OCI-LY3 (cell line): ENCODE data around the gene AUTS2.

Source experiments
- H2AFZ ChIP-seq: fragments of 200-600, 300-600 bp; shearing (Covaris generic); 2 replicates; pipeline ENCODE4 v1.6.0; 2014; ENCODE audit warnings: antibody characterized with exemption, low read depth, low read length
- H3K27ac ChIP-seq: fragments of 200-600, 300-600 bp; sonication (generic); 2 replicates; pipeline ENCODE4 v1.5.1; 2014; ENCODE audit warnings: mild to moderate bottlenecking, low read length, moderate library complexity, mixed read lengths
- H3K27me3 ChIP-seq: fragments of 200-600, 300-600 bp; sonication (generic); 2 replicates; pipeline ENCODE4 v1.6.1; 2014; ENCODE audit warnings: low read depth, low read length, mixed read lengths
- H3K36me3 ChIP-seq: fragments of 200-600, 300-600 bp; sonication (generic); replicated peaks from 2 replicates; pipeline ENCODE3; 2014; ENCODE audit warnings: low read depth, low read length, mixed read lengths
- H3K4me1 ChIP-seq: fragments of 300-600, 200-600 bp; sonication (generic); 2 replicates; pipeline ENCODE4 v1.6.1; 2014; ENCODE audit warnings: low read length, mixed read lengths
- H3K4me2 ChIP-seq: fragments of 200-600, 300-600 bp; sonication (generic); 2 replicates; pipeline ENCODE4 v1.6.1; 2014; ENCODE audit warnings: low read length, mixed read lengths
- H3K4me3 ChIP-seq: fragments of 300-600, 200-600 bp; sonication (generic); 2 replicates; pipeline ENCODE4 v1.5.1; 2014; ENCODE audit warnings: antibody characterized with exemption, mild to moderate bottlenecking, low read length, moderate library complexity
- H3K79me2 ChIP-seq: fragments of 300-600, 200-600 bp; shearing (Covaris generic); 2 replicates; pipeline ENCODE4 v1.6.1; 2014; ENCODE audit warnings: mild to moderate bottlenecking, low read length, mixed read lengths
- H3K9ac ChIP-seq: fragments of 300-600, 200-600 bp; shearing (Covaris generic); 2 replicates; pipeline ENCODE4 v1.6.0; 2014; ENCODE audit warnings: mild to moderate bottlenecking, low read length, moderate library complexity
- H3K9me3 ChIP-seq: fragments of 200-600, 300-600 bp; shearing (Covaris generic); 2 replicates; pipeline ENCODE4 v1.6.1; 2014; ENCODE audit warnings: low read length, mixed read lengths; ENCODE audit not compliant: insufficient read depth
- H4K20me1 ChIP-seq: fragments of 200-600, 300-600 bp; sonication (generic); 2 replicates; pipeline ENCODE4 v1.6.1; 2016; ENCODE audit warnings: low read length, mixed read lengths; ENCODE audit not compliant: insufficient read depth
- CTCF ChIP-seq: fragments of 200-600, 300-600 bp; sonication (generic); IDR thresholded peaks from 2 replicates; pipeline ENCODE4 v1.5.1; 2014; ENCODE audit warnings: antibody characterized with exemption, low read length, low read depth
- EZH2phosphoT487 ChIP-seq: fragments of 200-600 bp; shearing (Covaris generic); IDR thresholded peaks from 2 replicates; pipeline ENCODE4 v1.6.1; 2018; ENCODE audit warnings: antibody characterized with exemption, mixed run types, low read depth

The AUTS2 gene

DNA sequence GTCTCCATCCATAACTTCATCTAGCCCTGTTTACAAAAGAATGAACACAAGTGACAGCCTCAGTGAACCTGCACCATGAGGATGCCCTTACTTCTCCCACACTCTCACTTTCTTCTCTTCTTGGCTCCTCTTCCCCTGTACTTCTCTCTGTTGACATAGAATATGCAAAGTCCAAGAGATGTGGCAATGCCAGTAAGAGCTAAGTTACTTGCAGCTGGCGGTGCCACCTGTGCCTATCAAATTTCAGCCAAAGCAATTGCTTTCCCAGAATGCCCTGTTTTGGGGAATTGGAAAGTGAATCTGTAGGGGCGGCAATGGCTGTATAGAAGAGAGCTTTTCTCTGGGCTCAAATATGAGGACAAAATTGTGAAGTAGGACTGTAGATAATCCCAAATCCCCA, 557.8 kb downstream of the AUTS2 start:
- H2AFZ ChIP-seq = no peak overlapping the region
- H4K20me1 ChIP-seq = no peaks in the 10 kb centered on the region
- H3K79me2 ChIP-seq = no peaks in the 10 kb centered on the region
- TF ChIP-seq EZH2phosphoT487 = no peak
- TF ChIP-seq CTCF = no peak
- H3K4me2 ChIP-seq = no peak overlapping the region
- no peak overlapping the region for H3K27ac ChIP-seq
- H3K27me3 ChIP-seq = no peaks in the 10 kb centered on the region
- no peak overlapping the region for H3K4me3 ChIP-seq
- H3K36me3 ChIP-seq = no peaks in the 10 kb centered on the region
- no peaks in the 10 kb centered on the region for H3K9me3 ChIP-seq
- H3K4me1 ChIP-seq = no peaks in the 10 kb centered on the region
- no peak overlapping the region for H3K9ac ChIP-seq

DNA sequence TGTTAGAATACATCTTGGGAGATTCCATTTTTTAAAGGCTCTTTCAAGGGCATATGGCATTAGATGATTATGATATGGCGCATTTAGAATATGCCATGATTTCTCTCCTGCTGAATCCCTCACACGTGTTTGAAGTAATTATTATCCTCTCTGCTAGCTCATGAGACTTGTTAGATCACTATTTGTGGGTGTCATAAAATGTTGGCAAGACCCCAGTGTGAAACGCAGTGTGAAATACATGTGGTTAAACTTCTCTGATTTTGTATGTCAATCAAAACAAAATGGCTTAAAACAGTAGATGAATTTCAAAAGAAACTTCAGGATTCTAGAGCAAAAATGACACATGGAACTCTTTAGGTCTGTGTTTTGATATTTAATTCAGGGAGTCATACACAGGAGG, 560.8 kb downstream of the AUTS2 start:
- Histone ChIP-seq H3K9me3 (no peaks in the 10 kb centered on the region), H3K27me3 (no peaks in the 10 kb centered on the region), H3K79me2 (no peaks in the 10 kb centered on the region), H2AFZ (no peak overlapping the region), H3K27ac (no peak overlapping the region), H3K9ac (no peak overlapping the region), H4K20me1 (no peaks in the 10 kb centered on the region), H3K4me1 (no peaks in the 10 kb centered on the region), H3K4me2 (no peak overlapping the region), H3K36me3 (no peaks in the 10 kb centered on the region), H3K4me3 (no peak overlapping the region)
- TF ChIP-seq CTCF = no peak
- TF ChIP-seq EZH2phosphoT487 = no peak

GRCh38 chr7:70165477-70166170, 567.3 kb downstream of the AUTS2 start:
- H3K9ac ChIP-seq = no peak overlapping the region
- H3K4me3 ChIP-seq = no peak overlapping the region
- H3K36me3 ChIP-seq = no peaks in the 10 kb centered on the region
- no peaks in the 10 kb centered on the region for H3K79me2 ChIP-seq
- no peak overlapping the region for H3K4me2 ChIP-seq
- no peaks in the 10 kb centered on the region for H3K4me1 ChIP-seq
- H3K27ac ChIP-seq = no peak overlapping the region
- TF ChIP-seq CTCF = no peak
- TF ChIP-seq EZH2phosphoT487 = no peak
- no peaks in the 10 kb centered on the region for H4K20me1 ChIP-seq
- H3K27me3 ChIP-seq = no peaks in the 10 kb centered on the region
- H3K9me3 ChIP-seq = no peaks in the 10 kb centered on the region
- no peak overlapping the region for H2AFZ ChIP-seq

GRCh38 chr7:70171369-70171920, 573.2 kb downstream of the AUTS2 start:
- H3K27me3 ChIP-seq = no peaks in the 10 kb centered on the region
- H3K27ac ChIP-seq = no peak overlapping the region
- H3K9me3 ChIP-seq = no peaks in the 10 kb centered on the region
- H3K9ac ChIP-seq = no peak overlapping the region
- no peaks in the 10 kb centered on the region for H3K79me2 ChIP-seq
- H2AFZ ChIP-seq = no peak overlapping the region
- H3K4me2 ChIP-seq = no peak overlapping the region
- no peaks in the 10 kb centered on the region for H3K4me1 ChIP-seq
- no peaks in the 10 kb centered on the region for H3K36me3 ChIP-seq
- TF ChIP-seq CTCF (no peak), EZH2phosphoT487 (no peak)
- H3K4me3 ChIP-seq = no peak overlapping the region
- H4K20me1 ChIP-seq = no peaks in the 10 kb centered on the region
